ENCODE results near the gene PKNOX1. TPM values are rescaled to one million over a fixed set of nuclear protein-coding genes. Genes with fewer than 3 reads are reported as not detected.
"Not testable (repeated sequence)": the region's sequence is repeated elsewhere in the genome, so short reads cannot be mapped to it uniquely, and the experiment has no call there.

The PKNOX1 gene
- total and polyA plus RNA-seq, 8 donors: 4.9 to 88.7 (median 15.4) TPM

DNA sequence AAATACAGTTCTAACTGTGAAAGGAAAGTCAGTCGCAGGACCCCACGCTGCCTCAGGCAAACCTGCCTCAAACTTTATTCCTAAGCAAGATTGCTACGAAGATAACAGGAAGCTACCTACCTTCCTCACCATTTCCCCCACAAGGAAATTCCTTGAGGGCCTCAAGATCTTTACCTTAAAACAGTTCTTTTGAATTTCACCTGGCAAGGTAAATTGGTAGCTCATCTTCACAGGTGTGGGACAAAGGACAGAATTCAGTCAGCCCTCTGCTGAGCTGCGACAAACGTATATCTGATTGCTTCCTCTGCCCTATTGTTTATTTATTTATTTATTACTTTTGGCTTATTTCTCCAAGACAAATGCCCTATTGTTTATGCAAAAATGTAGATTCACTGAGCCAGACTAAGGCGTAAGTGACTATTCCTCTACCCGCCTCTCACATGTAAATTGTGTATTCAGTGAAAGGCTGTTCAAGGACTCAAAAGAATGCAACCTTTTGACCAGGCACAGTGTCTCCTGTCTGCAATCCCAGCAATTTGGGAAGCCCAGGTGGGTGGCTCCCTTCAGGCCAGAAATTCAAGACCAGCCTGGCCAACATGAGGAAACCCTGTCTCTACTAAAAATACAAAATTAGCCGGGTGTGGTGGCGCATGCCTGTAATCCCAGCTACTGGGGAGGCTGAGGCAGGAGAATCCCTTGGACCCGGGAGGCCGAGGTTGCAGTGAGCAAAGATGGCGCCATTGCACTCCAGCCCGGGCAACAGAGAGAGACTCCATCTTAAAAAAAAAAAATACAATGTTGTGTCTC lies 17.3 kb upstream of the PKNOX1 start:
- WGBS, 5 donors: 85 to 90% (median 87%) methylated on average over 13 of the region's 13 CpGs
- Histone ChIP-seq H3K9me3 (no peaks in the 10 kb centered on the region), H3K27ac (no peak overlapping the region), H3K4me1 (peaks cover 0 to 7% (median 6%) of the 10 kb centered on the region in 4 donors), H3K27me3 (no peaks in the 10 kb centered on the region), H3K4me3 (no peak overlapping the region), H3K36me3 (no peaks in the 10 kb centered on the region)
- DNase-seq: no peak
- TF ChIP-seq POLR2AphosphoS5 (IDR thresholded peaks at IDR 0.05): no peak
- TF ChIP-seq EP300 (IDR thresholded peaks at IDR 0.05): no peak
- no peak for TF ChIP-seq POLR2A (IDR thresholded peaks at IDR 0.05)
- TF ChIP-seq, protein P1, sequence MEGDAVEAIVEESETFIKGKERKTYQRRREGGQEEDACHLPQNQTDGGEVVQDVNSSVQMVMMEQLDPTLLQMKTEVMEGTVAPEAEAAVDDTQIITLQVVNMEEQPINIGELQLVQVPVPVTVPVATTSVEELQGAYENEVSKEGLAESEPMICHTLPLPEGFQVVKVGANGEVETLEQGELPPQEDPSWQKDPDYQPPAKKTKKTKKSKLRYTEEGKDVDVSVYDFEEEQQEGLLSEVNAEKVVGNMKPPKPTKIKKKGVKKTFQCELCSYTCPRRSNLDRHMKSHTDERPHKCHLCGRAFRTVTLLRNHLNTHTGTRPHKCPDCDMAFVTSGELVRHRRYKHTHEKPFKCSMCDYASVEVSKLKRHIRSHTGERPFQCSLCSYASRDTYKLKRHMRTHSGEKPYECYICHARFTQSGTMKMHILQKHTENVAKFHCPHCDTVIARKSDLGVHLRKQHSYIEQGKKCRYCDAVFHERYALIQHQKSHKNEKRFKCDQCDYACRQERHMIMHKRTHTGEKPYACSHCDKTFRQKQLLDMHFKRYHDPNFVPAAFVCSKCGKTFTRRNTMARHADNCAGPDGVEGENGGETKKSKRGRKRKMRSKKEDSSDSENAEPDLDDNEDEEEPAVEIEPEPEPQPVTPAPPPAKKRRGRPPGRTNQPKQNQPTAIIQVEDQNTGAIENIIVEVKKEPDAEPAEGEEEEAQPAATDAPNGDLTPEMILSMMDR (IDR thresholded peaks at IDR 0.05): no peak
- intact Hi-C loops (cut with DNase I; ENCODE audit: low total_unique reads): no loop called here

DNA sequence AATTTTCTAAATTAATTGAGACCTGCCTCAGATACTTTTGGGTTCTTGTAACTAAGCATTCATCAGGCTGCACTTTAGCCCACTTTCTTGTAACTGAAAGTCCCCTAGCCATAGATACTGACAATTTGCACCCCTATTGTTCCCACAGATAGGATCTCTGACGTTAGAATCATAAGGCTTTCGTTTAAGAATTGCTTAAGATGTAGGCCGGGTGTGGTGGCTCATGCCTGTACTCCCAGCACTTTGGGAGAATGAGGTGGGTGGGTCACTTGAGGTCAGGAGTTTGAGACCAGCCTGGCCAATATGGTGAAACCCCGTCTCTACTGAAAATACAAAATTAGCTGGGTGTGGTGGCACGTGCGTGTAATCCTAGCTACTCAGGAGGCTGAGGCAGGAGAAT lies 16.2 kb upstream of the PKNOX1 start:
- H3K36me3 ChIP-seq; intact Hi-C loops (cut with DNase I; ENCODE audit: low total_unique reads); H3K27me3 ChIP-seq; DNase-seq; H3K27ac ChIP-seq; H3K4me1 ChIP-seq; H3K4me3 ChIP-seq; H3K9me3 ChIP-seq: not testable (repeated sequence)
- WGBS, 5 donors: 75 to 81% (median 76%) methylated on average over 6 of the region's 6 CpGs

DNA sequence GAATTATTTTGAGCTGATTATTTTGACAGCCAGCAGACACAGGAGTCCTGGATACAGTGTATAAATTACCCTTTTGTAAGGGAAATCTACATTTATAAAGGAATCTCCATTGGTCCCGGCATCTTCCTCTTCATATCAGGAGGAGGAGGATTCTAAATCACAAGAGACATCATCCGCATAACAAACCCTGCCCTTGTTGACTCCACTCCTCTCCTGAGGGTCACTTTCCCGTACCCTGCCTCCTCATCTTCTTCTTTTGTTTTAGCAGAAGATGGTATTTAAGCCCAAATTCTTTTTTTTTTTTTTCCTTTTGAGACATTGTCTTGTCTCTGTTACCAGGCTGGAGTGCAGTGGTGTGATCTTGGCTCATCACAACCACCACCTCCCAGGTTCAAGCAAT lies 14.6 kb upstream of the PKNOX1 start:
- no peak overlapping the region for H3K4me3 ChIP-seq
- peaks cover 0 to 7% (median 6%) of the 10 kb centered on the region in 4 donors for H3K4me1 ChIP-seq
- H3K9me3 ChIP-seq: no peaks in the 10 kb centered on the region
- H3K27me3 ChIP-seq: no peaks in the 10 kb centered on the region
- no peaks in the 10 kb centered on the region for H3K36me3 ChIP-seq
- WGBS, 5 donors: 82 to 94% (median 88%) methylated on average over 3 of the region's 3 CpGs
- intact Hi-C loops (cut with DNase I; ENCODE audit: low total_unique reads): no loop called here
- no peak overlapping the region for H3K27ac ChIP-seq
- TF ChIP-seq EP300 (IDR thresholded peaks at IDR 0.05) (no peak), POLR2A (IDR thresholded peaks at IDR 0.05) (no peak), POLR2AphosphoS5 (IDR thresholded peaks at IDR 0.05) (no peak)
- TF ChIP-seq, protein P1 (IDR thresholded peaks at IDR 0.05): no peak
- no peak for DNase-seq

DNA sequence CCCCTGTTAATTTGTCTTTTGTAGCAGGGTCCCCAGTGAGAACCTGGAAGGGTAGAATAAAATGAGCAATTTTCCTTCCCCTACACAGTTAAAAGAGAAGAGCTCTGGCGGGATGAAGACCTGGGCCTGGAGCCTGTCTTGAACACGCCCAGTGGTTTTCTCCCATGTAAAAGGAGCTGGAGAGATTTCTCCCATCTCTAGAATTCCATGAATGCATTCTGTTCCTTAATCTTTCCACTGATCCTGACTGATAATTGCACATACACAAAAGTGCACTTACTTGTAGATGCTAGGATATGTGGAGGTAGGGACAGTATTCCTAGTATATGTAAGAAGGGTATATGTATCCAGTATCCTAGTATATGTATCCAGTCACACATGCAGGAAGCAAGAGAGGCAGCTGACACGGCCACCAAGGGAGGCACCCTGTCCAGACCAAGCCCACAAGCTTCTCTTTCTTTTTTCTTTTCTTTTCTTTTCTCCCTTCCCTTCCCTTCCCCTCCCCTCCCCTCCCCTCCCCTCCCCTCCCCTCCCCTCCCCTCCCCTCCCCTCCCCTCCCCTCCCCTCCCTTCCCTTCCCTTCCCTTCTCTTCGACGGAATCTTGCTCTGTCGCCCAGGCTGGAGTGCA lies 11.9 kb upstream of the PKNOX1 start:
- TF ChIP-seq EP300 (IDR thresholded peaks at IDR 0.05) (no peak), POLR2AphosphoS5 (IDR thresholded peaks at IDR 0.05) (no peak), POLR2A (IDR thresholded peaks at IDR 0.05) (no peak)
- TF ChIP-seq, protein P1 (IDR thresholded peaks at IDR 0.05): no peak
- no peaks in the 10 kb centered on the region for H3K9me3 ChIP-seq
- no peak overlapping the region for H3K4me3 ChIP-seq
- 74 to 89% (median 83%) methylated on average over 4 to 6 of the region's 6 CpGs for WGBS, 5 donors
- intact Hi-C loops (cut with DNase I; ENCODE audit: low total_unique reads): no loop called here
- H3K27ac ChIP-seq: no peak overlapping the region
- no peaks in the 10 kb centered on the region for H3K36me3 ChIP-seq
- no peaks in the 10 kb centered on the region for H3K27me3 ChIP-seq
- H3K4me1 ChIP-seq: no peaks in the 10 kb centered on the region
- DNase-seq: no peak

DNA sequence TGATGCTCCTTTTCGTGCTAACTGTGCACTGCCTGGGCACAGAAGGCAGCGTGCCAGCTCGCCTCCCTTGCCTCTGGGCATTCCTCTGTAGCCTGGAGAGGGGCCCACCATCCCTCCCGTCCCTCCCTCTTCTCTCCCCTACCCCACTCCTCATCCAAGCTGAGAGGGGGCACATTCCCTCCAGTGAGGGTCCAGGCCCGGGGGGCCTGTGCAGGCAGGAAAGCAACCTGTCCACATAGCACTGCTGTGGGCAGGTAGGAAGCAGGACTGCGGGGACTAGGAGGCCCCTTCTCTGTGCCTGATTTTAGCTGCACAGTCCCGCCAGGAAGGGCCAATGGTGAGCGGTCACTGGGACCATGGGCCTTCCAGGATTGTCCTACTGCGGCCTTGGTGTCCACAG lies 10.3 kb upstream of the PKNOX1 start:
- Histone ChIP-seq H3K4me1 (no peaks in the 10 kb centered on the region), H3K27ac (no peak overlapping the region), H3K4me3 (no peak overlapping the region), H3K36me3 (no peaks in the 10 kb centered on the region), H3K27me3 (no peaks in the 10 kb centered on the region), H3K9me3 (no peaks in the 10 kb centered on the region)
- intact Hi-C loops (cut with DNase I; ENCODE audit: low total_unique reads): no loop called here
- no peak for DNase-seq
- WGBS, 5 donors: 90 to 97% (median 92%) methylated on average over 9 of the region's 9 CpGs
- TF ChIP-seq POLR2A (IDR thresholded peaks at IDR 0.05): no peak
- TF ChIP-seq EP300 (IDR thresholded peaks at IDR 0.05): no peak
- TF ChIP-seq, protein P1 (IDR thresholded peaks at IDR 0.05): no peak
- no peak for TF ChIP-seq POLR2AphosphoS5 (IDR thresholded peaks at IDR 0.05)
